Measurements from ENCODE around the gene CCNA2.
A peak's percentile ranks its signal among the peaks of the same experiment; 100 is the strongest.

GRCh38 chr4:121823505-121824170, at the start of gene CCNA2:
- peak; percentile 57 to 73 (median 66) for TF ChIP-seq POLR2AphosphoS5 (IDR thresholded peaks at IDR 0.05)
- TF ChIP-seq CTCF (IDR thresholded peaks at IDR 0.05), result no peak
- TF ChIP-seq POLR2A (IDR thresholded peaks at IDR 0.05), result no peak

Measured in breast epithelium (tissue), 3 donors.